ENCODE measurements around the gene EFNA3. TPM values are rescaled to one million over a fixed set of nuclear protein-coding genes. Genes with fewer than 3 reads are reported as not detected.

The EFNA3 gene
- total and polyA plus RNA-seq, 2 of the 4 experiments (the other 2 are of a cell fraction) = 0.72 to 1.6 TPM

- TF ChIP-seq RFX5 (IDR thresholded peaks at IDR 0.05; ENCODE audit: low read depth, low read length) (no peak), CHD1 (IDR thresholded peaks at IDR 0.05; ENCODE audit: low read depth, low read length) (no peak), RCOR1 (IDR thresholded peaks at IDR 0.05; ENCODE audit: insufficient replicate concordance, low read length) (no peak), MAFK (IDR thresholded peaks at IDR 0.05; ENCODE audit: low read depth, low read length) (no peak), MAZ (IDR thresholded peaks at IDR 0.05; ENCODE audit: borderline replicate concordance, low read depth, low read length) (no peak)
These were observed 13.7 kb upstream of the EFNA3 start (continued) for GRCh38 chr1:155064832-155065429.

- 84% methylated on average over 3 of the region's 8 CpGs; no CpG with 5 or more reads in 1 of the 2 experiments for WGBS, 2 experiments (ENCODE audit: extremely low coverage in 2 of 2, insufficient read length in 1 of 2)
These were observed 11.9 kb upstream of the EFNA3 start for GRCh38 chr1:155066777-155067176.

More at GRCh38 chr1:155066777-155067176, 11.9 kb upstream of the EFNA3 start:
- Histone ChIP-seq H4K20me1 (ENCODE audit: insufficient read depth, low read length) (peaks cover 8% of the 10 kb centered on the region; the same call in 1 of the 2 replicates), H3K4me2 (ENCODE audit: low read depth, low read length) (no peak overlapping the region), H3K18ac (ENCODE audit: low read depth, low read length) (no peak overlapping the region), H2AFZ (replicated peaks; ENCODE audit: low read length, poor library complexity) (no peak overlapping the region), H3K4me3 (ENCODE audit: insufficient read depth, low read depth, low read length) (no peak overlapping the region), H4K91ac (ENCODE audit: insufficient read depth, low read depth, low read length) (no peak overlapping the region), H3K14ac (replicated peaks; ENCODE audit: low read depth, low read length) (no peak overlapping the region), H2BK15ac (ENCODE audit: low read depth, low read length) (no peak overlapping the region), H3K79me1 (ENCODE audit: low read depth in 1 of 2, low read length in 2 of 2) (peaks cover 10 to 17% of the 10 kb centered on the region in 2 experiments), H3K9me3 (ENCODE audit: control insufficient read depth, insufficient read depth, low read length) (no peaks in the 10 kb centered on the region), H4K8ac (ENCODE audit: low read depth in 2 of 2, low read length in 2 of 2) (no peak overlapping the region), H2AK9ac (replicated peaks; ENCODE audit: low read depth, low read length, poor library complexity) (no peak overlapping the region), H3K27ac (ENCODE audit: insufficient read depth, low read length) (no peak overlapping the region), H2AK5ac (ENCODE audit: low read depth, low read length) (no peak overlapping the region), H2BK20ac (ENCODE audit: low read depth, low read length) (no peak overlapping the region), H3K27me3 (ENCODE audit: control insufficient read depth, insufficient read depth, low read length) (no peaks in the 10 kb centered on the region), H3K23ac (ENCODE audit: low read depth, low read length) (no peak overlapping the region), H3K9ac (ENCODE audit: low read depth, low read length) (no peak overlapping the region), H3K56ac (ENCODE audit: extremely low read depth, insufficient read depth, low read length) (no peak overlapping the region), H3K9me1 (ENCODE audit: insufficient read depth, low read length) (peaks cover 8% of the 10 kb centered on the region; the same call in 1 of the 2 replicates), H2BK120ac (ENCODE audit: low read depth, low read length) (no peak overlapping the region), H3K4me1 (ENCODE audit: control insufficient read depth, insufficient read depth, low read length) (peaks cover 7% of the 10 kb centered on the region; the same call in 1 of the 2 replicates), H4K5ac (ENCODE audit: low read depth, low read length) (no peak overlapping the region), H2BK5ac (ENCODE audit: low read depth, low read length, poor library complexity, severe bottlenecking) (no peak overlapping the region), H3K36me3 (ENCODE audit: control insufficient read depth, insufficient read depth, low read length) (peaks cover 21% of the 10 kb centered on the region; the same call in 1 of the 2 replicates), H3K4ac (ENCODE audit: low read depth, low read length) (no peak overlapping the region)
- ChIA-PET POLR2A (ENCODE audit: unreplicated experiment) (no interaction called here), CTCF (no interaction called here)
- in situ Hi-C loops (cut with MboI; ENCODE audit: low sequenced_read_pairs) = no loop called here
- TF ChIP-seq MAFK (IDR thresholded peaks at IDR 0.05; ENCODE audit: low read depth, low read length) (no peak), FOS (IDR thresholded peaks at IDR 0.05; ENCODE audit: low read depth, low read length) (no peak), BHLHE40 (IDR thresholded peaks at IDR 0.05; ENCODE audit: low read depth, low read length) (no peak), RAD21 (IDR thresholded peaks at IDR 0.05; ENCODE audit: low read length) (no peak), CTCF (conservative IDR thresholded peaks at IDR 0.05; ENCODE audit: low read depth, low read length) (no peak), MAZ (IDR thresholded peaks at IDR 0.05; ENCODE audit: borderline replicate concordance, low read depth, low read length) (no peak)
- ATAC-seq (ENCODE audit: low read depth) (no peak), DNase-seq (no peak)
- dilution Hi-C loops (cut with HindIII; ENCODE audit: low sequenced_read_pairs, unreplicated experiment) = no loop called here
- BruUV-seq (replicated peaks) = no TSS peak
- intact Hi-C loops (cut with micrococcal nuclease) = no loop called here
